HepG2 (cell line): ENCODE measurements around the gene MYO15A. TPM values are rescaled to one million over a fixed set of nuclear protein-coding genes. Genes with fewer than 3 reads are reported as not detected.

Experiments used
- AGO2 ChIP-seq: fragments of 200-400 bp; formaldehyde crosslinking; optimal IDR thresholded peaks from 2 replicates; pipeline ENCODE3; 2017; ENCODE audit warnings: mild to moderate bottlenecking, low read depth, low read length, moderate library complexity
- CHD2 ChIP-seq: IDR thresholded peaks from 2 replicates; pipeline ENCODE4 v1.6.1; 2011; ENCODE audit warnings: low read depth, low read length, improper control_type of control experiment
- DNMT3B ChIP-seq: conservative IDR thresholded peaks from 2 replicates; pipeline ENCODE4 v1.6.1; 2016; ENCODE audit warnings: missing biosample characterization, control low read depth
- ERF ChIP-seq: IDR thresholded peaks from 2 replicates; pipeline ENCODE4 v1.6.1; 2018; ENCODE audit warnings: missing biosample characterization, missing genetic modification reagents
- ETV6 ChIP-seq: sonication (generic); formaldehyde crosslinking; conservative IDR thresholded peaks from 2 replicates; pipeline ENCODE4 v1.4.0; 2020; ENCODE audit warnings: missing genetic modification reagents
- GATAD2A ChIP-seq: IDR thresholded peaks from 2 replicates; pipeline ENCODE4 v1.6.1; 2016
- KLF12 ChIP-seq: sonication (generic); formaldehyde crosslinking; IDR thresholded peaks from 2 replicates; pipeline ENCODE4 v1.4.0; 2020; ENCODE audit warnings: missing genetic modification reagents, borderline replicate concordance
- MATR3 ChIP-seq: sonication (generic); formaldehyde crosslinking; IDR thresholded peaks from 2 replicates; pipeline ENCODE4 v1.4.0; 2020; ENCODE audit warnings: missing genetic modification reagents
- NR3C1 ChIP-seq: sonication (generic); formaldehyde crosslinking; IDR thresholded peaks from 2 replicates; pipeline ENCODE4 v1.4.0; 2020; ENCODE audit warnings: missing genetic modification reagents
- PHF8 ChIP-seq: sonication (generic); formaldehyde crosslinking; IDR thresholded peaks from 2 replicates; pipeline ENCODE4 v1.5.0; 2020; ENCODE audit warnings: missing genetic modification reagents
- TCF7L2 ChIP-seq: IDR thresholded peaks from 2 replicates; pipeline ENCODE4 v1.6.1; 2011; ENCODE audit warnings: mild to moderate bottlenecking, low read depth, low read length, moderate library complexity
- YY1 ChIP-seq: IDR thresholded peaks from 2 replicates; pipeline ENCODE4 v1.6.1; 2011; ENCODE audit warnings: low read length, low read depth, moderate library complexity, mild to moderate bottlenecking; ENCODE audit not compliant: insufficient read depth, insufficient replicate concordance
- ZNF329 ChIP-seq: sonication (generic); formaldehyde crosslinking; IDR thresholded peaks from 2 replicates; pipeline ENCODE4 v1.9.0; 2021; ENCODE audit warnings: low read depth, mild to moderate bottlenecking, missing genetic modification reagents
- ZNF337 ChIP-seq: sonication (generic); formaldehyde crosslinking; IDR thresholded peaks from 2 replicates; pipeline ENCODE4 v1.5.1; 2020; ENCODE audit warnings: missing genetic modification reagents, low read depth, mild to moderate bottlenecking, borderline replicate concordance
- ZNF430 ChIP-seq: sonication (generic); formaldehyde crosslinking; IDR thresholded peaks from 2 replicates; pipeline ENCODE4 v1.9.0; 2021; ENCODE audit warnings: mild to moderate bottlenecking, missing genetic modification reagents
- ZNF432 ChIP-seq: sonication (generic); formaldehyde crosslinking; IDR thresholded peaks from 2 replicates; pipeline ENCODE4 v1.5.0; 2020; ENCODE audit warnings: missing genetic modification reagents, mild to moderate bottlenecking, borderline replicate concordance
- ZNF589 ChIP-seq: sonication (generic); formaldehyde crosslinking; conservative IDR thresholded peaks from 2 replicates; pipeline ENCODE4 v1.8.0; 2022; ENCODE audit warnings: mild to moderate bottlenecking, moderate library complexity, missing genetic modification reagents
- ZNF616 ChIP-seq: sonication (generic); formaldehyde crosslinking; IDR thresholded peaks from 2 replicates; pipeline ENCODE4 v1.5.0; 2020; ENCODE audit warnings: low read depth, mild to moderate bottlenecking, missing genetic modification reagents
- ZNF746 ChIP-seq: sonication (generic); formaldehyde crosslinking; IDR thresholded peaks from 2 replicates; pipeline ENCODE4 v1.8.0; 2022; ENCODE audit warnings: mild to moderate bottlenecking, missing genetic modification reagents
- ZNF761 ChIP-seq: sonication (generic); formaldehyde crosslinking; conservative IDR thresholded peaks from 2 replicates; pipeline ENCODE4 v1.4.0; 2020; ENCODE audit warnings: mild to moderate bottlenecking, missing genetic modification reagents
- ZNF782 ChIP-seq: sonication (generic); formaldehyde crosslinking; IDR thresholded peaks from 2 replicates; pipeline ENCODE4 v1.4.0; 2020; ENCODE audit warnings: missing genetic modification reagents, mild to moderate bottlenecking, borderline replicate concordance
- polyA plus RNA-seq, 8 experiments: library from polyadenylated mRNA; depleted of rRNA in 3 of 8; stranded (reverse) in 7 of 8; unstranded in 1 of 8; fragments of >200 nt; fragmentation: Illumina TruSeq in 4 of 8; extraction: Trizol in 4 of 8; gene quantifications; 2 replicates each; pipeline versions ENCODE4 v1.2.1 to v1.2.3, GENCODE V29; 2011 to 2016; ENCODE audit warnings: low read depth in 4 of 8, missing spikeins in 1 of 8, mixed read lengths in 1 of 8; ENCODE audit not compliant: insufficient read depth in 1 of 8
- total RNA-seq, 5 experiments: library from RNA; depleted of rRNA; stranded (reverse); fragments of >200 nt; fragmentation: Illumina TruSeq; extraction: Trizol; gene quantifications; 2 replicates each; pipeline ENCODE4 v1.2.3, GENCODE V29; 2016; ENCODE audit warnings: low read depth in 1 of 5
- TF ChIP-seq, protein P1 (sequence below): sonication (generic); formaldehyde crosslinking; IDR thresholded peaks from 2 replicates; pipeline ENCODE4 v1.4.0; 2020; ENCODE audit warnings: mild to moderate bottlenecking, missing genetic modification reagents
- TF ChIP-seq, protein P2 (sequence below): sonication (generic); formaldehyde crosslinking; IDR thresholded peaks from 2 replicates; pipeline ENCODE4 v1.4.0; 2020; ENCODE audit warnings: missing genetic modification reagents, borderline replicate concordance
- TF ChIP-seq, protein P3 (sequence below): IDR thresholded peaks from 2 replicates; pipeline ENCODE4 v1.6.1; 2016; ENCODE audit warnings: mild to moderate bottlenecking

The MYO15A gene
- total and polyA plus RNA-seq, 2 of the 13 experiments (the other 11 are each of a cell fraction or from before 2014, with no cell fraction given) = 0.07 to 0.20 TPM

DNA sequence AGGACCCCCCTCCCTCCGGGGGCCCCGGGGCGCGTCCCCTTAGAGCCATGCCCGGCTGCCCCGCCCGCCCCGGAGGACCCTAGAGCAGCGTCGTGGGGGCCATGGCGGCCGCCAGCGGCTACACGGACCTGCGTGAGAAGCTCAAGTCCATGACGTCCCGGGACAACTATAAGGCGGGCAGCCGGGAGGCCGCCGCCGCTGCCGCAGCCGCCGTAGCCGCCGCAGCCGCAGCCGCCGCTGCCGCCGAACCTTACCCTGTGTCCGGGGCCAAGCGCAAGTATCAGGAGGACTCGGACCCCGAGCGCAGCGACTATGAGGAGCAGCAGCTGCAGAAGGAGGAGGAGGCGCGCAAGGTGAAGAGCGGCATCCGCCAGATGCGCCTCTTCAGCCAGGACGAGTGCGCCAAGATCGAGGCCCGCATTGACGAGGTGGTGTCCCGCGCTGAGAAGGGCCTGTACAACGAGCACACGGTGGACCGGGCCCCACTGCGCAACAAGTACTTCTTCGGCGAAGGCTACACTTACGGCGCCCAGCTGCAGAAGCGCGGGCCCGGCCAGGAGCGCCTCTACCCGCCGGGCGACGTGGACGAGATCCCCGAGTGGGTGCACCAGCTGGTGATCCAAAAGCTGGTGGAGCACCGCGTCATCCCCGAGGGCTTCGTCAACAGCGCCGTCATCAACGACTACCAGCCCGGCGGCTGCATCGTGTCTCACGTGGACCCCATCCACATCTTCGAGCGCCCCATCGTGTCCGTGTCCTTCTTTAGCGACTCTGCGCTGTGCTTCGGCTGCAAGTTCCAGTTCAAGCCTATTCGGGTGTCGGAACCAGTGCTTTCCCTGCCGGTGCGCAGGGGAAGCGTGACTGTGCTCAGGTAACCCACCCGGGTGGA is 75.8 kb downstream of the MYO15A start (continued):
- TF ChIP-seq TCF7L2 (no peak), ETV6 (CRISPR knock-in tag) (no peak), ZNF430 (no peak), CHD2 (no peak), ERF (no peak), YY1 (no peak), ZNF616 (CRISPR knock-in tag) (no peak), ZNF761 (CRISPR knock-in tag) (no peak), ZNF782 (0 out of 2 replicates have a peak, but pooled peaks have one; percentile 15), ZNF746 (0 out of 2 replicates have a peak, but pooled peaks have one; percentile 20), NR3C1 (no peak), DNMT3B (CRISPR knock-in tag) (0 out of 2 replicates have a peak, but pooled peaks have one; percentile 57), MATR3 (CRISPR knock-in tag) (no peak), KLF12 (CRISPR knock-in tag) (0 out of 2 replicates have a peak, but pooled peaks have one; percentile 47), ZNF329 (no peak), ZNF337 (CRISPR knock-in tag) (no peak), GATAD2A (0 out of 2 replicates have a peak, but pooled peaks have one; percentile 11), ZNF432 (CRISPR knock-in tag) (no peak), AGO2 (peak; percentile 33), PHF8 (CRISPR knock-in tag) (peak; percentile 60), ZNF589 (CRISPR knock-in tag) (peak; percentile 12; the same call in 1 of the 2 replicates)
- TF ChIP-seq, protein P1, sequence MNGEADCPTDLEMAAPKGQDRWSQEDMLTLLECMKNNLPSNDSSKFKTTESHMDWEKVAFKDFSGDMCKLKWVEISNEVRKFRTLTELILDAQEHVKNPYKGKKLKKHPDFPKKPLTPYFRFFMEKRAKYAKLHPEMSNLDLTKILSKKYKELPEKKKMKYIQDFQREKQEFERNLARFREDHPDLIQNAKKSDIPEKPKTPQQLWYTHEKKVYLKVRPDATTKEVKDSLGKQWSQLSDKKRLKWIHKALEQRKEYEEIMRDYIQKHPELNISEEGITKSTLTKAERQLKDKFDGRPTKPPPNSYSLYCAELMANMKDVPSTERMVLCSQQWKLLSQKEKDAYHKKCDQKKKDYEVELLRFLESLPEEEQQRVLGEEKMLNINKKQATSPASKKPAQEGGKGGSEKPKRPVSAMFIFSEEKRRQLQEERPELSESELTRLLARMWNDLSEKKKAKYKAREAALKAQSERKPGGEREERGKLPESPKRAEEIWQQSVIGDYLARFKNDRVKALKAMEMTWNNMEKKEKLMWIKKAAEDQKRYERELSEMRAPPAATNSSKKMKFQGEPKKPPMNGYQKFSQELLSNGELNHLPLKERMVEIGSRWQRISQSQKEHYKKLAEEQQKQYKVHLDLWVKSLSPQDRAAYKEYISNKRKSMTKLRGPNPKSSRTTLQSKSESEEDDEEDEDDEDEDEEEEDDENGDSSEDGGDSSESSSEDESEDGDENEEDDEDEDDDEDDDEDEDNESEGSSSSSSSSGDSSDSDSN = peak; percentile 80
- TF ChIP-seq, protein P2, sequence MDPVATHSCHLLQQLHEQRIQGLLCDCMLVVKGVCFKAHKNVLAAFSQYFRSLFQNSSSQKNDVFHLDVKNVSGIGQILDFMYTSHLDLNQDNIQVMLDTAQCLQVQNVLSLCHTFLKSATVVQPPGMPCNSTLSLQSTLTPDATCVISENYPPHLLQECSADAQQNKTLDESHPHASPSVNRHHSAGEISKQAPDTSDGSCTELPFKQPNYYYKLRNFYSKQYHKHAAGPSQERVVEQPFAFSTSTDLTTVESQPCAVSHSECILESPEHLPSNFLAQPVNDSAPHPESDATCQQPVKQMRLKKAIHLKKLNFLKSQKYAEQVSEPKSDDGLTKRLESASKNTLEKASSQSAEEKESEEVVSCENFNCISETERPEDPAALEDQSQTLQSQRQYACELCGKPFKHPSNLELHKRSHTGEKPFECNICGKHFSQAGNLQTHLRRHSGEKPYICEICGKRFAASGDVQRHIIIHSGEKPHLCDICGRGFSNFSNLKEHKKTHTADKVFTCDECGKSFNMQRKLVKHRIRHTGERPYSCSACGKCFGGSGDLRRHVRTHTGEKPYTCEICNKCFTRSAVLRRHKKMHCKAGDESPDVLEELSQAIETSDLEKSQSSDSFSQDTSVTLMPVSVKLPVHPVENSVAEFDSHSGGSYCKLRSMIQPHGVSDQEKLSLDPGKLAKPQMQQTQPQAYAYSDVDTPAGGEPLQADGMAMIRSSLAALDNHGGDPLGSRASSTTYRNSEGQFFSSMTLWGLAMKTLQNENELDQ (CRISPR knock-in tag) = no peak
- TF ChIP-seq, protein P3, sequence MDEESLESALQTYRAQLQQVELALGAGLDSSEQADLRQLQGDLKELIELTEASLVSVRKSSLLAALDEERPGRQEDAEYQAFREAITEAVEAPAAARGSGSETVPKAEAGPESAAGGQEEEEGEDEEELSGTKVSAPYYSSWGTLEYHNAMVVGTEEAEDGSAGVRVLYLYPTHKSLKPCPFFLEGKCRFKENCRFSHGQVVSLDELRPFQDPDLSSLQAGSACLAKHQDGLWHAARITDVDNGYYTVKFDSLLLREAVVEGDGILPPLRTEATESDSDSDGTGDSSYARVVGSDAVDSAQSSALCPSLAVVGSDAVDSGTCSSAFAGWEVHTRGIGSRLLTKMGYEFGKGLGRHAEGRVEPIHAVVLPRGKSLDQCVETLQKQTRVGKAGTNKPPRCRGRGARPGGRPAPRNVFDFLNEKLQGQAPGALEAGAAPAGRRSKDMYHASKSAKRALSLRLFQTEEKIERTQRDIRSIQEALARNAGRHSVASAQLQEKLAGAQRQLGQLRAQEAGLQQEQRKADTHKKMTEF = no peak
